GM12878 (cell line): Measurements from ENCODE around the gene ST6GAL2. TPM values are rescaled to one million over a fixed set of nuclear protein-coding genes. Genes with fewer than 3 reads are reported as not detected.

Source experiments
- ATAC-seq: fragments of 200-7000 bp; cut with Tn5 transposase; 3 replicates; pipeline ENCODE4 v1.9.1; 2020; ENCODE audit warnings: mild to moderate bottlenecking, moderate library complexity
- BruUV-seq: library from RNA; stranded (reverse); fragments of 400-500 nt; replicated peaks from 2 replicates; lab custom pipeline; 2021; lab: Mats Ljungman, UMichigan
- CTCF ChIA-PET: fragments of 300-600 bp; sonication (Branson Sonifier 250); formaldehyde crosslinking; extraction: SDS; loops from one replicate; lab custom pipeline; 2021; ENCODE audit warnings: inconsistent platforms; lab: Yijun Ruan, JAX
- POLR2A ChIA-PET: fragments of 350-600 bp; formaldehyde crosslinking; extraction: SDS; loops from one replicate; lab custom pipeline; 2021; ENCODE audit warnings: inconsistent platforms; lab: Charles Lee
- RAD21 ChIA-PET: fragments of 300-600 bp; sonication (Branson Sonifier 250); formaldehyde crosslinking; loops from one replicate; lab custom pipeline; 2023; ENCODE audit warnings: antibody characterized with exemption; ENCODE audit not compliant: unreplicated experiment; lab: Charles Lee
- SMC1A ChIA-PET: fragments of 300-600 bp; sonication (Branson Sonifier 250); formaldehyde crosslinking; loops from one replicate; lab custom pipeline; 2023; ENCODE audit not compliant: unreplicated experiment, uncharacterized antibody; lab: Charles Lee
- DNase-seq: peaks from one replicate; pipeline ENCODE4 v3.0.0-alpha.2; 2011; ENCODE audit warnings: low read depth, low spot score
- FAIRE-seq: peaks from 3 replicates; lab custom pipeline; 2011; peaks lifted over from hg19 to GRCh38; lab: Jason Lieb, UNC
- H2AFZ ChIP-seq: 2 replicates; pipeline ENCODE4 v1.6.0; 2011; ENCODE audit warnings: low read depth, low read length, control low read depth; ENCODE audit not compliant: control insufficient read depth
- H3K27ac ChIP-seq: 2 replicates; pipeline ENCODE4 v1.5.1; 2011; ENCODE audit warnings: control low read depth; ENCODE audit not compliant: control insufficient read depth, insufficient read depth
- H3K27me3 ChIP-seq, 2 experiments: replicated peaks in 1 of 2; 2 replicates each; pipeline versions ENCODE4 v1.6.0 to v1.6.1; 2011; ENCODE audit warnings: low read length in 1 of 2; ENCODE audit not compliant: control insufficient read depth in 2 of 2, insufficient read depth in 2 of 2
- H3K36me3 ChIP-seq, 2 experiments: 2 replicates each; pipeline ENCODE4 v1.5.1; 2011; ENCODE audit warnings: low read length in 1 of 2; ENCODE audit not compliant: control insufficient read depth in 2 of 2, insufficient read depth in 2 of 2
- H3K4me1 ChIP-seq: 2 replicates; pipeline ENCODE4 v1.6.1; 2011; ENCODE audit warnings: mild to moderate bottlenecking, low read length, moderate library complexity, mixed read lengths; ENCODE audit not compliant: control insufficient read depth, insufficient read depth
- H3K4me2 ChIP-seq: 2 replicates; pipeline ENCODE4 v1.6.0; 2011; ENCODE audit warnings: control low read depth; ENCODE audit not compliant: control insufficient read depth, insufficient read depth
- H3K4me3 ChIP-seq: fragments of 200-600 bp; sonication (generic); 2 replicates; pipeline ENCODE4 v1.5.1; 2016
- H3K79me2 ChIP-seq: 2 replicates; pipeline ENCODE4 v1.6.0; 2011; ENCODE audit warnings: low read length; ENCODE audit not compliant: control insufficient read depth, insufficient read depth
- H3K9ac ChIP-seq: 2 replicates; pipeline ENCODE4 v1.8.0; 2011; ENCODE audit warnings: low read length, control low read depth, mixed read lengths; ENCODE audit not compliant: control insufficient read depth, insufficient read depth
- H3K9me3 ChIP-seq: replicated peaks from 3 replicates; pipeline ENCODE4 v1.5.1; 2011; ENCODE audit warnings: mild to moderate bottlenecking, low read length; ENCODE audit not compliant: control insufficient read depth, insufficient read depth
- H4K20me1 ChIP-seq: 2 replicates; pipeline ENCODE4 v1.6.0; 2011; ENCODE audit not compliant: control insufficient read depth, insufficient read depth
- ATF7 ChIP-seq: fragments of 450-650 bp; IDR thresholded peaks from 2 replicates; pipeline ENCODE4 v1.6.1; 2016; ENCODE audit warnings: low read depth, mild to moderate bottlenecking
- FOS ChIP-seq: IDR thresholded peaks from 3 replicates; pipeline ENCODE4 v1.6.1; 2011; ENCODE audit warnings: borderline replicate concordance; ENCODE audit not compliant: insufficient read length; ENCODE audit errors: extremely low read depth
- GABPA ChIP-seq: IDR thresholded peaks from 2 replicates; pipeline ENCODE4 v1.6.1; 2014; ENCODE audit warnings: antibody characterized with exemption, low read depth, mild to moderate bottlenecking, inconsistent platforms
- JUNB ChIP-seq: IDR thresholded peaks from 2 replicates; pipeline ENCODE4 v1.6.1; 2016; ENCODE audit warnings: antibody characterized with exemption, mild to moderate bottlenecking
- JUND ChIP-seq: IDR thresholded peaks from 2 replicates; pipeline ENCODE4 v1.6.1; 2012; ENCODE audit warnings: low read depth, mild to moderate bottlenecking, low read length, improper control_type of control experiment, moderate library complexity
- MAX ChIP-seq: IDR thresholded peaks from 2 replicates; pipeline ENCODE4 v1.6.1; 2012; ENCODE audit warnings: low read depth, low read length, improper control_type of control experiment
- POLR2AphosphoS2 ChIP-seq: IDR thresholded peaks from 2 replicates; pipeline ENCODE4 v1.6.1; 2011; ENCODE audit warnings: low read depth, mild to moderate bottlenecking, low read length, improper control_type of control experiment, moderate library complexity
- POLR2AphosphoS5 ChIP-seq: IDR thresholded peaks from 2 replicates; pipeline ENCODE4 v1.6.1; 2011; ENCODE audit warnings: mild to moderate bottlenecking, low read length, inconsistent platforms
- SIX5 ChIP-seq: IDR thresholded peaks from 2 replicates; pipeline ENCODE4 v1.6.1; 2011; ENCODE audit warnings: mild to moderate bottlenecking, low read depth, low read length, moderate library complexity; ENCODE audit not compliant: severe bottlenecking
- SPI1 ChIP-seq: IDR thresholded peaks from 2 replicates; pipeline ENCODE4 v1.6.1; 2011; ENCODE audit warnings: low read depth, mild to moderate bottlenecking, low read length, moderate library complexity, borderline replicate concordance; ENCODE audit not compliant: insufficient read depth
- TCF3 ChIP-seq: IDR thresholded peaks from 2 replicates; pipeline ENCODE4 v1.6.1; 2012; ENCODE audit warnings: low read depth, mild to moderate bottlenecking, low read length, borderline replicate concordance; ENCODE audit not compliant: insufficient read depth
- ZNF217 ChIP-seq: fragments of 450-650 bp; IDR thresholded peaks from 2 replicates; pipeline ENCODE4 v1.6.1; 2017; ENCODE audit warnings: antibody characterized with exemption, mild to moderate bottlenecking
- ZNF384 ChIP-seq: IDR thresholded peaks from 2 replicates; pipeline ENCODE4 v1.6.1; 2012; ENCODE audit warnings: low read depth, mild to moderate bottlenecking, low read length, improper control_type of control experiment, borderline replicate concordance
- WGBS: methylation state at CpG from one replicate; pipeline ENCODE4 v1.1.6; 2016; ENCODE audit warnings: low lambda C conversion rate; ENCODE audit not compliant: insufficient replicate concordance, insufficient coverage; ENCODE audit errors: missing lambda C conversion rate; 5-methylcytosine and 5-hydroxymethylcytosine counted together
- in situ Hi-C: fragments of 300-500 bp; cut with MboI; formaldehyde crosslinking; loops from 9 replicates; pipeline ENCODE4 v1.14.3; 2018; ENCODE audit warnings: mixed read lengths
- intact Hi-C: fragments of 100-400 bp; cut with micrococcal nuclease; formaldehyde crosslinking; loops from one replicate; pipeline ENCODE4 v1.14.2; 2022; ENCODE audit not compliant: unreplicated experiment
- polyA plus RNA-seq, 11 experiments: library from polyadenylated mRNA; depleted of rRNA in 4 of 11; unstranded in 6 of 11; stranded (reverse) in 5 of 11; fragments of >200 nt; fragmentation: Nextera tagmentation in 4 of 11; fragmentation: Illumina TruSeq in 1 of 11; extraction: Ambion mirVana in 4 of 11; extraction: Trizol in 1 of 11; gene quantifications; 1 replicate in 1 of 11; 2 replicates in 10 of 11; pipeline versions ENCODE4 v1.2.1 to v1.2.3, GENCODE V29; 2011 to 2016; ENCODE audit warnings: inconsistent platforms in 2 of 11, missing spikeins in 2 of 11, low read depth in 1 of 11
- total RNA-seq, 4 experiments: library from RNA; depleted of rRNA in 3 of 4; stranded (reverse); fragments of >200 nt in 3 of 4; fragmentation: Illumina TruSeq in 1 of 4; extraction: Trizol in 1 of 4; gene quantifications; 2 replicates each; pipeline versions ENCODE4 v1.2.1 to v1.2.3, GENCODE V29; 2013 to 2021
- TF ChIP-seq, protein P1 (sequence below): fragments of 450-650 bp; IDR thresholded peaks from 2 replicates; pipeline ENCODE4 v1.6.1; 2017; ENCODE audit warnings: mild to moderate bottlenecking, moderate library complexity

ST6GAL2 gene
- total and polyA plus RNA-seq, 10 of the 15 experiments (the other 5 are each of a cell fraction or from before 2014, with no cell fraction given): not detected

DNA sequence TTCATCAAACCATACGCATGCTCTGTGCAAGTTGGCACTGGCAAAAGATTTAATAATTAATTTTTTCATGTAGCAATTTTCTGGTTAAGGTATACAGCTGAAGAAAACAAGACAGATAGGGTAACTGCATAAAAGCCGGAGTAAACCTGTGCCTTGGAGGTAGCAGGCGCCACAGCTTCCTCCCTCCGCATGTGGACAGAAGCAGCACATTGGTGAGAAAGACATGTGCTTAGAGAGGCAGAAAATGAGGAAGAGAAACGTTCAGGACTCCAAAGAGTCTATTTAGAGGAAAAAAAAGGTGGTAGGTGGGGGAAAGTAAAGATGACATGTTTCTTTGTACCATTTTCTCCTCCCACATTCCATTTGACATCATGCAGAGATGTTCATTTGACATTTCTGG is 9.3 kb downstream of the ST6GAL2 start:
- in situ Hi-C loops: loop anchor here (5.0 kb wide), 1 partner anchor 51 kb away; no protein-coding TSS in a partner anchor
- Histone ChIP-seq H3K79me2 (no peaks in the 10 kb centered on the region), H3K4me2 (no peak overlapping the region), H4K20me1 (no peaks in the 10 kb centered on the region), H3K4me1 (no peaks in the 10 kb centered on the region), H3K27ac (no peak overlapping the region), H2AFZ (no peak overlapping the region), H3K9me3 (no peaks in the 10 kb centered on the region)
- no peak for ATAC-seq
- DNase-seq: no peak
- no TSS peak for BruUV-seq
- RAD21 ChIA-PET: no interaction called here
- TF ChIP-seq SPI1 (peak; percentile 51; the same call in 1 of the 2 replicates), GABPA (no peak), ATF7 (0 out of 2 replicates have a peak, but pooled peaks have one; percentile 15), POLR2AphosphoS5 (no peak), TCF3 (no peak), FOS (no peak)
- TF ChIP-seq, all 136 proteins: peak for 2
- FAIRE-seq: no peak
- ChIA-PET POLR2A (interaction anchor here (0.6 kb wide), 1 partner anchor 118 kb away, joined by 3 read pairs; no protein-coding TSS in a partner anchor), CTCF (interaction anchor here (1.2 kb wide), 1 partner anchor 22 kb away, joined by 3 read pairs; no protein-coding TSS in a partner anchor), SMC1A (no interaction called here)
- Histone ChIP-seq H3K27me3 (no peaks in the 10 kb centered on the region), H3K36me3 (no peaks in the 10 kb centered on the region), H3K9ac (no peak overlapping the region), H3K4me3 (no peak overlapping the region)
- intact Hi-C loops: no loop called here
- under 1% methylated on average over 5 of the region's 5 CpGs for WGBS

- intact Hi-C loops: no loop called here
- H3K9me3 ChIP-seq: no peaks in the 10 kb centered on the region
- H3K9ac ChIP-seq: no peak overlapping the region
- FAIRE-seq (no peak), ATAC-seq (no peak), DNase-seq (no peak)
- H3K36me3 ChIP-seq: no peaks in the 10 kb centered on the region
- H2AFZ ChIP-seq: no peak overlapping the region
- H3K4me3 ChIP-seq: no peak overlapping the region
- no TSS peak for BruUV-seq
- no peaks in the 10 kb centered on the region for H3K79me2 ChIP-seq
- no peaks in the 10 kb centered on the region for H3K4me1 ChIP-seq
- POLR2A ChIA-PET: no interaction called here
- CTCF ChIA-PET: no interaction called here
- SMC1A ChIA-PET: no interaction called here
- WGBS: 34% methylated on average over 8 of the region's 8 CpGs
- RAD21 ChIA-PET: no interaction called here
- no peaks in the 10 kb centered on the region for H3K27me3 ChIP-seq
- in situ Hi-C loops: no loop called here
- no peak overlapping the region for H3K4me2 ChIP-seq
- no peak overlapping the region for H3K27ac ChIP-seq
- H4K20me1 ChIP-seq: no peaks in the 10 kb centered on the region
- TF ChIP-seq MAX (no peak), ZNF384 (no peak), JUND (no peak), SIX5 (no peak), ZNF217 (no peak), JUNB (no peak), POLR2AphosphoS2 (no peak)
- TF ChIP-seq, protein P1, sequence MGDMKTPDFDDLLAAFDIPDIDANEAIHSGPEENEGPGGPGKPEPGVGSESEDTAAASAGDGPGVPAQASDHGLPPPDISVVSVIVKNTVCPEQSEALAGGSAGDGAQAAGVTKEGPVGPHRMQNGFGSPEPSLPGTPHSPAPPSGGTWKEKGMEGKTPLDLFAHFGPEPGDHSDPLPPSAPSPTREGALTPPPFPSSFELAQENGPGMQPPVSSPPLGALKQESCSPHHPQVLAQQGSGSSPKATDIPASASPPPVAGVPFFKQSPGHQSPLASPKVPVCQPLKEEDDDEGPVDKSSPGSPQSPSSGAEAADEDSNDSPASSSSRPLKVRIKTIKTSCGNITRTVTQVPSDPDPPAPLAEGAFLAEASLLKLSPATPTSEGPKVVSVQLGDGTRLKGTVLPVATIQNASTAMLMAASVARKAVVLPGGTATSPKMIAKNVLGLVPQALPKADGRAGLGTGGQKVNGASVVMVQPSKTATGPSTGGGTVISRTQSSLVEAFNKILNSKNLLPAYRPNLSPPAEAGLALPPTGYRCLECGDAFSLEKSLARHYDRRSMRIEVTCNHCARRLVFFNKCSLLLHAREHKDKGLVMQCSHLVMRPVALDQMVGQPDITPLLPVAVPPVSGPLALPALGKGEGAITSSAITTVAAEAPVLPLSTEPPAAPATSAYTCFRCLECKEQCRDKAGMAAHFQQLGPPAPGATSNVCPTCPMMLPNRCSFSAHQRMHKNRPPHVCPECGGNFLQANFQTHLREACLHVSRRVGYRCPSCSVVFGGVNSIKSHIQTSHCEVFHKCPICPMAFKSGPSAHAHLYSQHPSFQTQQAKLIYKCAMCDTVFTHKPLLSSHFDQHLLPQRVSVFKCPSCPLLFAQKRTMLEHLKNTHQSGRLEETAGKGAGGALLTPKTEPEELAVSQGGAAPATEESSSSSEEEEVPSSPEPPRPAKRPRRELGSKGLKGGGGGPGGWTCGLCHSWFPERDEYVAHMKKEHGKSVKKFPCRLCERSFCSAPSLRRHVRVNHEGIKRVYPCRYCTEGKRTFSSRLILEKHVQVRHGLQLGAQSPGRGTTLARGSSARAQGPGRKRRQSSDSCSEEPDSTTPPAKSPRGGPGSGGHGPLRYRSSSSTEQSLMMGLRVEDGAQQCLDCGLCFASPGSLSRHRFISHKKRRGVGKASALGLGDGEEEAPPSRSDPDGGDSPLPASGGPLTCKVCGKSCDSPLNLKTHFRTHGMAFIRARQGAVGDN: no peak
Observed at GRCh38 chr2:106869512-106870275, 16.3 kb downstream of the ST6GAL2 start.
